Measurements from ENCODE around the gene DPAGT1. TPM values are rescaled to one million over a fixed set of nuclear protein-coding genes. Genes with fewer than 3 reads are reported as not detected.

The DPAGT1 gene
- polyA plus RNA-seq, 3 donors: 37.0 to 54.2 (median 39.7) TPM

- H3K36me3 ChIP-seq (replicated peaks in 1 of 2; ENCODE audit: control insufficient read depth in 1 of 2, insufficient read depth in 2 of 2, low read length in 2 of 2): peaks cover 18 to 34% of the 10 kb centered on the region in 2 donors
- H3K79me2 ChIP-seq (ENCODE audit: insufficient read depth, low read length): peaks cover 62% of the 10 kb centered on the region
- H3K4me1 Mint-ChIP-seq: peaks cover 47% of the 10 kb centered on the region
These were observed 6.9 kb downstream of the DPAGT1 start for GRCh38 chr11:119094816-119095065.

More at GRCh38 chr11:119094816-119095065, 6.9 kb downstream of the DPAGT1 start:
- Histone ChIP-seq H3K9ac (ENCODE audit: insufficient read depth, low read length, poor library complexity, severe bottlenecking) (peak overlapping the region; percentile 81), H3K4me3 (replicated peaks in 1 of 3; ENCODE audit: low read depth in 2 of 3, low read length in 3 of 3) (peak overlapping the region; percentile 59 to 92 (median 72)), H3K4me2 (replicated peaks; ENCODE audit: extremely low read depth, low read length, poor library complexity, severe bottlenecking) (peak overlapping the region; percentile 96), H4K20me1 (ENCODE audit: insufficient read depth, low read length) (peaks cover 9% of the 10 kb centered on the region), H3K9me3 (replicated peaks in 1 of 2; ENCODE audit: control insufficient read depth in 1 of 2, insufficient read depth in 1 of 2, low read length in 2 of 2) (no peaks in the 10 kb centered on the region), H3K27ac (ENCODE audit: low read depth in 1 of 2, low read length in 2 of 2) (peak overlapping the region; percentile 60 to 81), H3K4me1 (ENCODE audit: control insufficient read depth in 1 of 2, insufficient read depth in 2 of 2, low read length in 2 of 2) (peaks cover 38 to 49% of the 10 kb centered on the region in 2 donors), H3K27me3 (ENCODE audit: control insufficient read depth in 2 of 2, insufficient read depth in 2 of 2, low read length in 2 of 2) (no peaks in the 10 kb centered on the region), H2AFZ (ENCODE audit: insufficient read depth, low read depth, low read length, poor library complexity, severe bottlenecking) (peak overlapping the region; percentile 82)
- peaks cover 0 to 1% (median 0%) of the 10 kb centered on the region in 3 donors for H3K27me3 Mint-ChIP-seq (ENCODE audit: low read depth in 3 of 3)
- peaks cover 32 to 37% of the 10 kb centered on the region in 2 donors for H3K36me3 Mint-ChIP-seq
- no peaks in the 10 kb centered on the region for H3K9me3 Mint-ChIP-seq
- intact Hi-C loops (cut with micrococcal nuclease): loop anchor here (2.0 to 10.0 kb wide), 2 partner anchors 38 to 100 kb away; partner anchors contain the start of gene HYOU1 (in 1 of the 2)
- WGBS (ENCODE audit: insufficient coverage): under 1% methylated on average over 19 of the region's 19 CpGs
- DNase-seq: peak; percentile 80 to 86 (median 84)
- peak overlapping the region; percentile 84 to 92 (median 91) for H3K27ac Mint-ChIP-seq
- H3K4me3 Mint-ChIP-seq: peak overlapping the region; percentile 87 to 91
- peak; percentile 74 for TF ChIP-seq CTCF (IDR thresholded peaks at IDR 0.05)

Measured in CD14-positive monocyte (primary cell).